C4-2B (cell line): ENCODE results near the gene PTX4.

ENCODE experiments used
- H3K27ac ChIP-seq: fragments of 450-650 bp; 2 replicates; pipeline ENCODE4 v1.5.1; 2017
- CTCF ChIP-seq: fragments of 450-650 bp; conservative IDR thresholded peaks from 2 replicates; pipeline ENCODE4 v1.5.1; 2017; ENCODE audit warnings: mild to moderate bottlenecking
- ZFX ChIP-seq: fragments of 450-650 bp; IDR thresholded peaks from 2 replicates; pipeline ENCODE4 v1.6.1; 2017

PTX4 gene

GRCh38 chr16:1527836-1528811, 39.4 kb upstream of the PTX4 start:
- TF ChIP-seq ZFX (no peak), CTCF (no peak)

GRCh38 chr16:1526608-1527555, 38.1 kb upstream of the PTX4 start:
- TF ChIP-seq ZFX = no peak
- no peak for TF ChIP-seq CTCF
- no peak overlapping the region for H3K27ac ChIP-seq

More at GRCh38 chr16:1527836-1528811, 39.4 kb upstream of the PTX4 start:
- H3K27ac ChIP-seq = no peak overlapping the region

- TF ChIP-seq ZFX (no peak), CTCF (no peak)
Measured at GRCh38 chr16:1525871-1526607, 37.3 kb upstream of the PTX4 start.

GRCh38 chr16:1524366-1524765, 35.6 kb upstream of the PTX4 start:
- no peak overlapping the region for H3K27ac ChIP-seq

More at GRCh38 chr16:1525871-1526607, 37.3 kb upstream of the PTX4 start:
- no peak overlapping the region for H3K27ac ChIP-seq

GRCh38 chr16:1523581-1524245, 35.0 kb upstream of the PTX4 start:
- TF ChIP-seq ZFX (no peak), CTCF (no peak)
- H3K27ac ChIP-seq = no peak overlapping the region

More at GRCh38 chr16:1524366-1524765, 35.6 kb upstream of the PTX4 start:
- no peak for TF ChIP-seq ZFX
- TF ChIP-seq CTCF = no peak

- TF ChIP-seq CTCF (no peak), ZFX (no peak)
- H3K27ac ChIP-seq = no peak overlapping the region
Measured at GRCh38 chr16:1520461-1520860, 31.7 kb upstream of the PTX4 start.
